Measurements from ENCODE around the gene ZNF665.
"Not testable (repeated sequence)": the region's sequence is repeated elsewhere in the genome, so short reads cannot be mapped to it uniquely, and the experiment has no call there.

The ZNF665 gene

GRCh38 chr19:53192771-53193534, at the start of gene ZNF665:
Gene ZNF665 (minus strand): TSS chr19:53193358. CDS start chr19:53182898, 10,460 bp downstream.
- H3K4me1 ChIP-seq, result no peaks in the 10 kb centered on the region
- H3K36me3 ChIP-seq (replicated peaks), result no peaks in the 10 kb centered on the region
- no peaks in the 10 kb centered on the region for H3K9me3 ChIP-seq
- peak within 1 kb of the TSS; percentile 33 for H3K4me3 ChIP-seq
- H3K27me3 ChIP-seq (ENCODE audit: low read depth), result no peaks in the 10 kb centered on the region
- in situ Hi-C loops (cut with MboI; ENCODE audit: low sequenced_read_pairs), result no loop called here
- peak; percentile 28 to 65 for DNase-seq (ENCODE audit: low spot score in 2 of 2)

GRCh38 chr19:53237114-53237777, 44.1 kb upstream of the ZNF665 start:
- Histone ChIP-seq H3K9me3 (peaks cover 10% of the 10 kb centered on the region; the same call in 1 of the 2 replicates), H3K27me3 (ENCODE audit: low read depth) (no peaks in the 10 kb centered on the region), H3K4me1 (no peaks in the 10 kb centered on the region), H3K4me3 (no peak overlapping the region), H3K36me3 (replicated peaks) (no peaks in the 10 kb centered on the region)
- no peak for DNase-seq (ENCODE audit: low spot score in 2 of 2)
- in situ Hi-C loops (cut with MboI; ENCODE audit: low sequenced_read_pairs), result no loop called here

GRCh38 chr19:53224606-53225005, 31.4 kb upstream of the ZNF665 start:
- in situ Hi-C loops (cut with MboI; ENCODE audit: low sequenced_read_pairs), result no loop called here
- H3K36me3 ChIP-seq (replicated peaks), result no peaks in the 10 kb centered on the region
- H3K4me3 ChIP-seq, result no peak overlapping the region
- no peaks in the 10 kb centered on the region for H3K4me1 ChIP-seq
- no peak for DNase-seq (ENCODE audit: low spot score in 2 of 2)
- peaks cover 3% of the 10 kb centered on the region; the same call in 1 of the 2 replicates for H3K9me3 ChIP-seq
- H3K27me3 ChIP-seq (ENCODE audit: low read depth), result no peaks in the 10 kb centered on the region

GRCh38 chr19:53222716-53223115, 29.6 kb upstream of the ZNF665 start:
- H3K27me3 ChIP-seq (ENCODE audit: low read depth); H3K4me1 ChIP-seq; in situ Hi-C loops (cut with MboI; ENCODE audit: low sequenced_read_pairs); H3K9me3 ChIP-seq; H3K36me3 ChIP-seq (replicated peaks); H3K4me3 ChIP-seq; DNase-seq (ENCODE audit: low spot score in 2 of 2): not testable (repeated sequence)

- Histone ChIP-seq H3K27me3 (ENCODE audit: low read depth) (no peaks in the 10 kb centered on the region), H3K36me3 (replicated peaks) (no peaks in the 10 kb centered on the region), H3K4me3 (no peak overlapping the region), H3K9me3 (peaks cover 11% of the 10 kb centered on the region; the same call in 1 of the 2 replicates), H3K4me1 (no peaks in the 10 kb centered on the region)
- in situ Hi-C loops (cut with MboI; ENCODE audit: low sequenced_read_pairs), result no loop called here
- no peak for DNase-seq (ENCODE audit: low spot score in 2 of 2)
Observed at GRCh38 chr19:53212703-53213320, 19.7 kb upstream of the ZNF665 start.

GRCh38 chr19:53211554-53211953, 18.4 kb upstream of the ZNF665 start:
- H3K27me3 ChIP-seq (ENCODE audit: low read depth); H3K36me3 ChIP-seq (replicated peaks); H3K4me1 ChIP-seq; DNase-seq (ENCODE audit: low spot score in 2 of 2); in situ Hi-C loops (cut with MboI; ENCODE audit: low sequenced_read_pairs); H3K4me3 ChIP-seq: not testable (repeated sequence)
- peaks cover 11% of the 10 kb centered on the region; the same call in 1 of the 2 replicates for H3K9me3 ChIP-seq

GRCh38 chr19:53196777-53197396, 3.7 kb upstream of the ZNF665 start:
- peak; percentile 78 to 98 for DNase-seq (ENCODE audit: low spot score in 2 of 2)
- H3K4me3 ChIP-seq, result peak overlapping the region; percentile 57
- in situ Hi-C loops (cut with MboI; ENCODE audit: low sequenced_read_pairs), result no loop called here
- H3K36me3 ChIP-seq (replicated peaks), result no peaks in the 10 kb centered on the region
- H3K4me1 ChIP-seq, result no peaks in the 10 kb centered on the region
- H3K9me3 ChIP-seq, result peaks cover 3% of the 10 kb centered on the region; the same call in 1 of the 2 replicates
- no peaks in the 10 kb centered on the region for H3K27me3 ChIP-seq (ENCODE audit: low read depth)

- Histone ChIP-seq H3K36me3 (replicated peaks) (no peaks in the 10 kb centered on the region), H3K4me3 (no peak overlapping the region)
Observed at GRCh38 chr19:53195265-53195903, 2.2 kb upstream of the ZNF665 start.

GRCh38 chr19:53193535-53194222, 521 bp upstream of the ZNF665 start:
- in situ Hi-C loops (cut with MboI; ENCODE audit: low sequenced_read_pairs), result no loop called here
- H3K36me3 ChIP-seq (replicated peaks), result no peaks in the 10 kb centered on the region
- no peaks in the 10 kb centered on the region for H3K4me1 ChIP-seq
- no peaks in the 10 kb centered on the region for H3K27me3 ChIP-seq (ENCODE audit: low read depth)
- DNase-seq (ENCODE audit: low spot score in 2 of 2), result no peak
- H3K4me3 ChIP-seq, result no peak overlapping the region
- peaks cover 3% of the 10 kb centered on the region; the same call in 1 of the 2 replicates for H3K9me3 ChIP-seq

More at GRCh38 chr19:53195265-53195903, 2.2 kb upstream of the ZNF665 start:
- Histone ChIP-seq H3K4me1 (no peaks in the 10 kb centered on the region), H3K27me3 (ENCODE audit: low read depth) (no peaks in the 10 kb centered on the region), H3K9me3 (peaks cover 3% of the 10 kb centered on the region; the same call in 1 of the 2 replicates)
- in situ Hi-C loops (cut with MboI; ENCODE audit: low sequenced_read_pairs), result no loop called here
- DNase-seq (ENCODE audit: low spot score in 2 of 2), result peak; percentile 40 to 72

GRCh38 chr19:53190253-53190652, 2.9 kb downstream of the ZNF665 start:
- no peaks in the 10 kb centered on the region for H3K36me3 ChIP-seq (replicated peaks)
- no peaks in the 10 kb centered on the region for H3K27me3 ChIP-seq (ENCODE audit: low read depth)
- no peaks in the 10 kb centered on the region for H3K9me3 ChIP-seq
- H3K4me1 ChIP-seq, result no peaks in the 10 kb centered on the region
- H3K4me3 ChIP-seq, result no peak overlapping the region
- no peak for DNase-seq (ENCODE audit: low spot score in 2 of 2)
- in situ Hi-C loops (cut with MboI; ENCODE audit: low sequenced_read_pairs), result no loop called here

GRCh38 chr19:53189691-53190198, 3.4 kb downstream of the ZNF665 start:
- H3K4me3 ChIP-seq; DNase-seq (ENCODE audit: low spot score in 2 of 2); H3K9me3 ChIP-seq; H3K36me3 ChIP-seq (replicated peaks); H3K27me3 ChIP-seq (ENCODE audit: low read depth); H3K4me1 ChIP-seq; in situ Hi-C loops (cut with MboI; ENCODE audit: low sequenced_read_pairs): not testable (repeated sequence)

- H3K4me3 ChIP-seq; in situ Hi-C loops (cut with MboI; ENCODE audit: low sequenced_read_pairs); DNase-seq (ENCODE audit: low spot score in 2 of 2); H3K9me3 ChIP-seq; H3K36me3 ChIP-seq (replicated peaks); H3K4me1 ChIP-seq; H3K27me3 ChIP-seq (ENCODE audit: low read depth): not testable (repeated sequence)
Observed at GRCh38 chr19:53185155-53185882, 7.8 kb downstream of the ZNF665 start.

Data from HAP-1 (cell line).